CD4-positive, CD25-positive, alpha-beta regulatory T cell (primary cell): ENCODE results near the gene C8A. TPM values are rescaled to one million over a fixed set of nuclear protein-coding genes. Genes with fewer than 3 reads are reported as not detected.

Experiments
- ATAC-seq, 2 donors: fragments of 150-1000 bp; cut with Tn5 transposase; one replicate each; pipeline ENCODE4 v1.10.0; 2021; ENCODE audit warnings: low read depth in 2 of 2, moderate number of reproducible peaks in 2 of 2, moderate library complexity in 1 of 2
- DNase-seq, 3 donors: peaks; one replicate each; pipeline versions ENCODE4 v3.0.0 to v3.0.0-alpha.2; 2012 to 2022; ENCODE audit warnings: mixed read lengths in 1 of 3
- H3K27ac ChIP-seq: one replicate; pipeline ENCODE4 v1.7.0; 2013; ENCODE audit warnings: mild to moderate bottlenecking, low read length; ENCODE audit not compliant: insufficient read depth, poor library complexity, severe bottlenecking
- H3K27me3 ChIP-seq: one replicate; pipeline ENCODE4 v1.7.0; 2013; ENCODE audit warnings: low read length; ENCODE audit not compliant: control insufficient read depth, insufficient read depth
- H3K36me3 ChIP-seq: one replicate; pipeline ENCODE4 v1.7.0; 2013; ENCODE audit warnings: mild to moderate bottlenecking, low read length, moderate library complexity; ENCODE audit not compliant: control insufficient read depth, insufficient read depth
- H3K4me1 ChIP-seq: 2 replicates; pipeline ENCODE4 v1.7.0; 2013; ENCODE audit warnings: mild to moderate bottlenecking, low read length; ENCODE audit not compliant: insufficient read depth, control insufficient read depth, poor library complexity, severe bottlenecking
- H3K4me3 ChIP-seq: one replicate; pipeline ENCODE4 v1.7.0; 2013; ENCODE audit warnings: low read depth, mild to moderate bottlenecking, low read length, moderate library complexity
- H3K9me3 ChIP-seq, 2 experiments: 1 replicate in 1 of 2; 2 replicates in 1 of 2; pipeline ENCODE4 v1.7.0; 2013; ENCODE audit warnings: low read length in 2 of 2, mild to moderate bottlenecking in 1 of 2, moderate library complexity in 1 of 2; ENCODE audit not compliant: control insufficient read depth in 2 of 2
- H3K27ac Mint-ChIP-seq, 3 donors: one replicate each; pipeline ENCODE4 v1.8.0; 2020 to 2022; ENCODE audit warnings: mild to moderate bottlenecking in 3 of 3, mixed read lengths in 3 of 3, moderate library complexity in 2 of 3
- H3K27me3 Mint-ChIP-seq: one replicate; pipeline ENCODE4 v1.8.0; 2022; ENCODE audit warnings: mild to moderate bottlenecking, mixed read lengths
- H3K36me3 Mint-ChIP-seq: one replicate; pipeline ENCODE4 v1.8.0; 2020; ENCODE audit warnings: mixed read lengths
- H3K4me1 Mint-ChIP-seq, 4 donors: one replicate each; pipeline ENCODE4 v1.8.0; 2020 to 2022; ENCODE audit warnings: mixed read lengths in 4 of 4, mild to moderate bottlenecking in 1 of 4
- H3K4me3 Mint-ChIP-seq, 4 donors: one replicate each; pipeline ENCODE4 v1.8.0; 2020 to 2022; ENCODE audit warnings: mild to moderate bottlenecking in 4 of 4, mixed read lengths in 4 of 4, moderate library complexity in 3 of 4
- H3K9me3 Mint-ChIP-seq, 7 donors: one replicate each; pipeline ENCODE4 v1.8.0; 2020 to 2022; ENCODE audit warnings: mixed read lengths in 7 of 7, mild to moderate bottlenecking in 3 of 7, moderate library complexity in 2 of 7
- polyA plus RNA-seq, 4 donors: library from polyadenylated mRNA; unstranded; fragments of 300-500 nt; fragmentation: Illumina TruSeq; gene quantifications; one replicate each; pipeline ENCODE4 v1.2.3, GENCODE V29; 2021
- total RNA-seq: library from RNA; stranded (reverse); gene quantifications from one replicate; pipeline ENCODE4 v1.2.3, GENCODE V29; 2022

The C8A gene
- total and polyA plus RNA-seq, 5 donors from 2014 or later = not detected

DNA sequence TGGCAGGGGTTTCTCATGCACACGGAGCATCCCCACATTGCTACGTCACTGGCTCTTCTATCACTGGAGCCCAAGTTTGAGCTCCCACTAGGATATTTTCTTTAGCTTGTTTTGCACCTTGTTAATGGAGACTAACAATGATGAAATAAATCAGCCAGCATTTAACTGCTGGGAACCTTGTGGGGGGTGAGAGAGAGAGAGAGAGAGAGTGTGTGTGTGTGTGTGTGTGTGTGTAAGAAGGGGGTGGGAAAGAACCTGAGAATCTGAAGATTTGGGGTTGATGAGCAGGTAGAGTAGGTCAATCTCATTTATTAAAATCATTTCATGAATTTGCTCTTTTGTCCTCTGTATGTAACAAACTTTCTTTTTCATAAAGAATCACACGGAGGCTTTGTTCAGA lies 110.6 kb downstream of the C8A start:
- no peak overlapping the region for H3K4me3 ChIP-seq
- no peak overlapping the region for H3K27ac ChIP-seq
- H3K9me3 ChIP-seq = no peaks in the 10 kb centered on the region
- H3K27me3 ChIP-seq = no peaks in the 10 kb centered on the region
- no peaks in the 10 kb centered on the region for H3K4me1 Mint-ChIP-seq
- H3K27me3 Mint-ChIP-seq = no peaks in the 10 kb centered on the region
- no peak overlapping the region for H3K4me3 Mint-ChIP-seq
- H3K9me3 Mint-ChIP-seq = peaks cover 0 to 4% (median 0%) of the 10 kb centered on the region in 7 donors
- H3K36me3 ChIP-seq = no peaks in the 10 kb centered on the region
- DNase-seq = no peak
- H3K36me3 Mint-ChIP-seq = no peaks in the 10 kb centered on the region
- no peak for ATAC-seq
- no peaks in the 10 kb centered on the region for H3K4me1 ChIP-seq
- H3K27ac Mint-ChIP-seq = no peak overlapping the region

DNA sequence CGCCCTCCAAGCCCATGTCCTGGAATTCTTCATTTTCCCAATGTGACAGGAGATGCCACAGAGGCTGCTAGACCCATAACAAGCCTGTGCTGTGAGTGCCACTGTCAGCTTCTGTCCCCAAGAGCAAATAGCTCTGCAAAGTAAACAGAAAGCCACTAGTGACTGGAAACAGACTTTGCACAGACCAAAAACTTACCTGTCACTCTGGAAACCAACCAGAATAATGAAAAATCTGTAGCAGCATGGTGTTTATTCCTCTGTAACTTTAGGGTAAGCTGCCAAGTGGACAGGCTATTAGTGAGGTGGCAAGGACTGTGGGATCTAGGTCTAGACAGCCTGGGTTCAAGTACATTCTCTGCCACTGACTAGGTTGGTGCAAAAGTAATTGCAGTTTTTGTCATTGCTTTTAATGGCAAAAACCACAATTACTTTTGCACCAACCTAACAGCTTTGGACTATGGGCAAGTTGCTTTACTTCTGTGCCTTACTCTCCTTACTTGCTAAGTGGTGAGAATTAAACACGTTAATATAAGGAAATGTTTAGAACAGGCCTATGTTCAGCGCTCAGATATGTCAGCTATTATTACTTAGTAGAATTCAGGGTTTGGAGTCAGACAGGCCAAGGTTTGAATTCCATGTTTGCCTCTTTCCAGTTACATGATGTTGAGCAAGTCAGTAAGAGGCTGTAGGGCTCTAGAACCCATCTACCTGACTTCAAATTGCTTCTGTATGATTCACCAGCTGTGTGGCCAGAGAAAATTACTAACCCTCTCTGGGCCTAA lies 111.5 kb downstream of the C8A start, which contains the start of gene C8B:
C8B (minus strand) TSS at position 100 of the 782 bp plus-strand sequence; CDS start at position 33, 67 bp downstream.
- no peaks in the 10 kb centered on the region for H3K4me1 ChIP-seq
- H3K9me3 ChIP-seq = no peaks in the 10 kb centered on the region
- no peak for DNase-seq
- Mint-ChIP-seq H3K4me1 (no peaks in the 10 kb centered on the region), H3K27me3 (no peaks in the 10 kb centered on the region), H3K27ac (no peak within 1 kb of the TSS), H3K4me3 (no peak within 1 kb of the TSS), H3K9me3 (peaks cover 0 to 6% (median 0%) of the 10 kb centered on the region in 7 donors), H3K36me3 (no peaks in the 10 kb centered on the region)
- ATAC-seq = no peak
- H3K36me3 ChIP-seq = no peaks in the 10 kb centered on the region
- no peak within 1 kb of the TSS for H3K4me3 ChIP-seq
- no peak within 1 kb of the TSS for H3K27ac ChIP-seq
- no peaks in the 10 kb centered on the region for H3K27me3 ChIP-seq

DNA sequence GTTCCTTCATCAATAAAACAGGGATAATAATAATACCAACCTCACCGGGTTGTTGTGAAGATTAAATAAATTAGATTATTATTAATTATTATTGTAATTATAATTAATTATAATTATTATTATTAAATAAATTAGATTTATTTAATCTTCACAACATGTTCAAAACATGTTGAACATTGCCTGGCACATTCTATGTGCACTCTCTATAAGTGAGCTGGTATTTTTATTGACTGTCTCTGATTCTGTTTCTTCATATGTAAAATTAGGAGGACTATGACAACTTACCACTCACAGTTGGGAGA lies 112.1 kb downstream of the C8A start:
- H3K4me3 Mint-ChIP-seq = no peak overlapping the region
- no peak overlapping the region for H3K27ac Mint-ChIP-seq

DNA sequence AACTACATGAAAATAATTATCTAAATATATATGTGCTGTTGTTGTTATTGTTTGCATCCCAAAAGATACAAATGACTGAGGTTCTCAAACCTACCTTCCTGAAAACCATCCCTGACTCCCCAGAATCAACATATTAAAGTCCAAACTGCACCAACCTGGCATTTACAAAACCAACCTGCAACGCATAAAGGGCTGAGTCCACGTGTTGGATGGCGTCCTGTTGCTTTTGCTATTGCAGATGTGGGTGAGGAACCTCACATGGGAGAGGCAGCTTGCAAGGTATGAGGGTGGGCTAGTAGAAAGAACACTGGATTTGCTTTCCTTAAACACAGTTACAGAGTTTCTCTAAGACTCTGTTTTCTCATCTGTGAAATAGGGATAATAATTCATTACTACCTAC lies 112.8 kb downstream of the C8A start:
- H3K36me3 ChIP-seq = no peaks in the 10 kb centered on the region
- no peak overlapping the region for H3K27ac ChIP-seq
- H3K27me3 ChIP-seq = no peaks in the 10 kb centered on the region
- ATAC-seq (no peak), DNase-seq (no peak)
- H3K4me1 ChIP-seq = no peaks in the 10 kb centered on the region
- no peak overlapping the region for H3K4me3 ChIP-seq
- H3K9me3 ChIP-seq = no peaks in the 10 kb centered on the region
- Mint-ChIP-seq H3K4me3 (no peak overlapping the region), H3K27me3 (no peaks in the 10 kb centered on the region), H3K9me3 (peaks cover 0 to 6% (median 0%) of the 10 kb centered on the region in 7 donors), H3K27ac (no peak overlapping the region), H3K36me3 (no peaks in the 10 kb centered on the region), H3K4me1 (no peaks in the 10 kb centered on the region)

More for the DNA sequence above, 112.1 kb downstream of the C8A start:
- ATAC-seq (no peak), DNase-seq (no peak)
- Mint-ChIP-seq H3K9me3 (peaks cover 0 to 6% (median 0%) of the 10 kb centered on the region in 7 donors), H3K27me3 (no peaks in the 10 kb centered on the region), H3K4me1 (no peaks in the 10 kb centered on the region), H3K36me3 (no peaks in the 10 kb centered on the region)
- Histone ChIP-seq H3K4me3 (no peak overlapping the region), H3K36me3 (no peaks in the 10 kb centered on the region), H3K27me3 (no peaks in the 10 kb centered on the region), H3K4me1 (no peaks in the 10 kb centered on the region), H3K27ac (no peak overlapping the region), H3K9me3 (no peaks in the 10 kb centered on the region)

Other genes starting within 250 kb of the C8A start
- gene PRKAA2, start 209.5 kb upstream of the C8A start, total RNA-seq = not detected
- gene PRKAA2, start 209.5 kb upstream of the C8A start, polyA plus RNA-seq = not detected
- not detected for gene FYB2, start 35.4 kb upstream of the C8A start, total RNA-seq
- not detected for gene FYB2, start 35.4 kb upstream of the C8A start, polyA plus RNA-seq
- 0.20 TPM for gene C8B, start 111.2 kb downstream of the C8A start, total RNA-seq
- not detected for gene C8B, start 111.2 kb downstream of the C8A start, polyA plus RNA-seq